ENCODE data around the gene FOXA2. TPM values are rescaled to one million over a fixed set of nuclear protein-coding genes. Genes with fewer than 3 reads are reported as not detected.

The FOXA2 gene
- total and polyA plus RNA-seq, 2 donors from 2014 or later = 0.13 TPM; not detected in 1

- DNase-seq = peak in 1 of 5 donors; percentile 56
- H3K4me3 ChIP-seq (ENCODE audit: low read length in 3 of 3) = no peak overlapping the region
- no peak overlapping the region for H3K27ac ChIP-seq (ENCODE audit: low read depth in 2 of 2, low read length in 2 of 2)
- peaks cover 0 to 10% (median 0%) of the 10 kb centered on the region in 3 donors for H3K4me1 ChIP-seq (ENCODE audit: control insufficient read depth in 2 of 3, insufficient read depth in 2 of 3, low read depth in 1 of 3, low read length in 3 of 3)
- intact Hi-C loops (cut with DNase I) = no loop called here
- H3K9ac ChIP-seq (ENCODE audit: low read length in 3 of 3) = no peak overlapping the region
- H3K9me3 ChIP-seq (ENCODE audit: control insufficient read depth in 2 of 3, insufficient read depth in 1 of 3, low read length in 3 of 3) = no peaks in the 10 kb centered on the region
- FAIRE-seq = no peak
- no peak for TF ChIP-seq CTCF (IDR thresholded peaks at IDR 0.05; ENCODE audit: borderline replicate concordance, extremely low read depth, insufficient read depth)
- H3K36me3 ChIP-seq (ENCODE audit: control insufficient read depth in 2 of 3, insufficient read depth in 3 of 3, low read length in 3 of 3) = no peaks in the 10 kb centered on the region
- peaks cover 81% of the 10 kb centered on the region for H3K27me3 ChIP-seq (ENCODE audit: control insufficient read depth, insufficient read depth, low read length)
These were observed 5.9 kb downstream of the FOXA2 start for GRCh38 chr20:22578221-22579118.

- Histone ChIP-seq H3K9ac (ENCODE audit: low read length in 3 of 3) (no peak overlapping the region), H3K4me3 (ENCODE audit: low read length in 3 of 3) (no peak overlapping the region), H3K27ac (ENCODE audit: low read depth in 2 of 2, low read length in 2 of 2) (no peak overlapping the region), H3K4me1 (ENCODE audit: control insufficient read depth in 2 of 3, insufficient read depth in 2 of 3, low read depth in 1 of 3, low read length in 3 of 3) (peaks cover 0 to 5% (median 0%) of the 10 kb centered on the region in 3 donors), H3K27me3 (ENCODE audit: control insufficient read depth, insufficient read depth, low read length) (peaks cover 80% of the 10 kb centered on the region), H3K36me3 (ENCODE audit: control insufficient read depth in 2 of 3, insufficient read depth in 3 of 3, low read length in 3 of 3) (no peaks in the 10 kb centered on the region), H3K9me3 (ENCODE audit: control insufficient read depth in 2 of 3, insufficient read depth in 1 of 3, low read length in 3 of 3) (no peaks in the 10 kb centered on the region)
- intact Hi-C loops (cut with DNase I) = no loop called here
- FAIRE-seq (no peak), DNase-seq (peak in 1 of 5 donors; percentile 44)
- TF ChIP-seq CTCF (IDR thresholded peaks at IDR 0.05; ENCODE audit: borderline replicate concordance, extremely low read depth, insufficient read depth) = no peak
These were observed 6.7 kb downstream of the FOXA2 start for GRCh38 chr20:22577515-22578220.

GRCh38 chr20:22576733-22577514, 7.4 kb downstream of the FOXA2 start:
- FAIRE-seq = no peak
- Histone ChIP-seq H3K9me3 (ENCODE audit: control insufficient read depth in 2 of 3, insufficient read depth in 1 of 3, low read length in 3 of 3) (no peaks in the 10 kb centered on the region), H3K36me3 (ENCODE audit: control insufficient read depth in 2 of 3, insufficient read depth in 3 of 3, low read length in 3 of 3) (no peaks in the 10 kb centered on the region), H3K9ac (ENCODE audit: low read length in 3 of 3) (no peak overlapping the region), H3K27me3 (ENCODE audit: control insufficient read depth, insufficient read depth, low read length) (peaks cover 82% of the 10 kb centered on the region), H3K4me1 (ENCODE audit: control insufficient read depth in 2 of 3, insufficient read depth in 2 of 3, low read depth in 1 of 3, low read length in 3 of 3) (no peaks in the 10 kb centered on the region), H3K4me3 (ENCODE audit: low read length in 3 of 3) (no peak overlapping the region), H3K27ac (ENCODE audit: low read depth in 2 of 2, low read length in 2 of 2) (no peak overlapping the region)
- intact Hi-C loops (cut with DNase I) = no loop called here
- TF ChIP-seq CTCF (IDR thresholded peaks at IDR 0.05; ENCODE audit: borderline replicate concordance, extremely low read depth, insufficient read depth) = no peak
- peak in 1 of 5 donors; percentile 38 for DNase-seq

Measured in kidney (tissue), 14 donors.